Measurements from ENCODE around the gene SNED1.

SNED1 gene

GRCh38 chr2:240998706-240998994, 232 bp downstream of the SNED1 start:
- DNase-seq = no peak
- H3K4me3 ChIP-seq (ENCODE audit: low read length) = no peak overlapping the region
- TF ChIP-seq EZH2phosphoT487 (IDR thresholded peaks at IDR 0.05; ENCODE audit: low read length) = no peak
- TF ChIP-seq EZH2 (optimal IDR thresholded peaks at IDR 0.05; ENCODE audit: low read depth, low read length) = no peak
- TF ChIP-seq, protein P1, sequence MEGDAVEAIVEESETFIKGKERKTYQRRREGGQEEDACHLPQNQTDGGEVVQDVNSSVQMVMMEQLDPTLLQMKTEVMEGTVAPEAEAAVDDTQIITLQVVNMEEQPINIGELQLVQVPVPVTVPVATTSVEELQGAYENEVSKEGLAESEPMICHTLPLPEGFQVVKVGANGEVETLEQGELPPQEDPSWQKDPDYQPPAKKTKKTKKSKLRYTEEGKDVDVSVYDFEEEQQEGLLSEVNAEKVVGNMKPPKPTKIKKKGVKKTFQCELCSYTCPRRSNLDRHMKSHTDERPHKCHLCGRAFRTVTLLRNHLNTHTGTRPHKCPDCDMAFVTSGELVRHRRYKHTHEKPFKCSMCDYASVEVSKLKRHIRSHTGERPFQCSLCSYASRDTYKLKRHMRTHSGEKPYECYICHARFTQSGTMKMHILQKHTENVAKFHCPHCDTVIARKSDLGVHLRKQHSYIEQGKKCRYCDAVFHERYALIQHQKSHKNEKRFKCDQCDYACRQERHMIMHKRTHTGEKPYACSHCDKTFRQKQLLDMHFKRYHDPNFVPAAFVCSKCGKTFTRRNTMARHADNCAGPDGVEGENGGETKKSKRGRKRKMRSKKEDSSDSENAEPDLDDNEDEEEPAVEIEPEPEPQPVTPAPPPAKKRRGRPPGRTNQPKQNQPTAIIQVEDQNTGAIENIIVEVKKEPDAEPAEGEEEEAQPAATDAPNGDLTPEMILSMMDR (IDR thresholded peaks at IDR 0.05; ENCODE audit: low read length) = no peak
- H3K36me3 ChIP-seq (replicated peaks; ENCODE audit: insufficient read depth, low read length) = no peaks in the 10 kb centered on the region
- H3F3A ChIP-seq (ENCODE audit: insufficient read depth, low read length) = no peaks in the 10 kb centered on the region
- no peak overlapping the region for H3K9ac ChIP-seq (ENCODE audit: low read length)
- no peaks in the 10 kb centered on the region for H4K20me1 ChIP-seq (ENCODE audit: insufficient read depth, low read length)
- H3K27ac ChIP-seq (ENCODE audit: low read length) = no peak overlapping the region
- no peaks in the 10 kb centered on the region for H3K9me3 ChIP-seq (replicated peaks; ENCODE audit: insufficient read depth, low read length)
- H3K4me2 ChIP-seq (ENCODE audit: low read depth, low read length) = no peak overlapping the region
- peaks cover 5% of the 10 kb centered on the region; the same call in 1 of the 2 replicates for H3K27me3 ChIP-seq (replicated peaks; ENCODE audit: insufficient read depth, low read length)
- H3K79me2 ChIP-seq (ENCODE audit: low read length) = no peaks in the 10 kb centered on the region
- no peaks in the 10 kb centered on the region for H3K9me2 ChIP-seq (replicated peaks; ENCODE audit: insufficient read depth, low read length)
- peaks cover 5% of the 10 kb centered on the region; the same call in 1 of the 2 replicates for H3K4me1 ChIP-seq (ENCODE audit: low read length)
- H2AFZ ChIP-seq (ENCODE audit: low read length) = no peak overlapping the region

GRCh38 chr2:240998995-240999791, 775 bp downstream of the SNED1 start:
- Histone ChIP-seq H2AFZ (ENCODE audit: low read length) (no peak overlapping the region), H3K9me2 (replicated peaks; ENCODE audit: insufficient read depth, low read length) (no peaks in the 10 kb centered on the region), H3K4me1 (ENCODE audit: low read length) (peaks cover 5% of the 10 kb centered on the region; the same call in 1 of the 2 replicates), H4K20me1 (ENCODE audit: insufficient read depth, low read length) (no peaks in the 10 kb centered on the region), H3F3A (ENCODE audit: insufficient read depth, low read length) (no peaks in the 10 kb centered on the region), H3K4me3 (ENCODE audit: low read length) (no peak overlapping the region), H3K9me3 (replicated peaks; ENCODE audit: insufficient read depth, low read length) (no peaks in the 10 kb centered on the region), H3K27ac (ENCODE audit: low read length) (no peak overlapping the region), H3K27me3 (replicated peaks; ENCODE audit: insufficient read depth, low read length) (peaks cover 2% of the 10 kb centered on the region; the same call in 1 of the 2 replicates), H3K79me2 (ENCODE audit: low read length) (no peaks in the 10 kb centered on the region), H3K9ac (ENCODE audit: low read length) (no peak overlapping the region), H3K36me3 (replicated peaks; ENCODE audit: insufficient read depth, low read length) (no peaks in the 10 kb centered on the region), H3K4me2 (ENCODE audit: low read depth, low read length) (no peak overlapping the region)
- TF ChIP-seq EZH2phosphoT487 (IDR thresholded peaks at IDR 0.05; ENCODE audit: low read length) (no peak), EZH2 (optimal IDR thresholded peaks at IDR 0.05; ENCODE audit: low read depth, low read length) (no peak)
- TF ChIP-seq, protein P1 (IDR thresholded peaks at IDR 0.05; ENCODE audit: low read length) = no peak
- no peak for DNase-seq

- Histone ChIP-seq H3K9me3 (replicated peaks; ENCODE audit: insufficient read depth, low read length) (no peaks in the 10 kb centered on the region), H3K9me2 (replicated peaks; ENCODE audit: insufficient read depth, low read length) (no peaks in the 10 kb centered on the region), H3F3A (ENCODE audit: insufficient read depth, low read length) (no peaks in the 10 kb centered on the region), H4K20me1 (ENCODE audit: insufficient read depth, low read length) (no peaks in the 10 kb centered on the region), H3K27ac (ENCODE audit: low read length) (no peak overlapping the region), H3K36me3 (replicated peaks; ENCODE audit: insufficient read depth, low read length) (no peaks in the 10 kb centered on the region), H2AFZ (ENCODE audit: low read length) (no peak overlapping the region), H3K79me2 (ENCODE audit: low read length) (no peaks in the 10 kb centered on the region), H3K4me1 (ENCODE audit: low read length) (peaks cover 5% of the 10 kb centered on the region; the same call in 1 of the 2 replicates), H3K4me2 (ENCODE audit: low read depth, low read length) (no peak overlapping the region), H3K9ac (ENCODE audit: low read length) (no peak overlapping the region), H3K4me3 (ENCODE audit: low read length) (no peak overlapping the region), H3K27me3 (replicated peaks; ENCODE audit: insufficient read depth, low read length) (no peaks in the 10 kb centered on the region; the same call in 1 of the 2 replicates)
- DNase-seq = no peak
- TF ChIP-seq EZH2phosphoT487 (IDR thresholded peaks at IDR 0.05; ENCODE audit: low read length) = no peak
- TF ChIP-seq, protein P1 (IDR thresholded peaks at IDR 0.05; ENCODE audit: low read length) = no peak
- no peak for TF ChIP-seq EZH2 (optimal IDR thresholded peaks at IDR 0.05; ENCODE audit: low read depth, low read length)
Observed at GRCh38 chr2:240999873-241000541, 1.6 kb downstream of the SNED1 start.
